SH-SY5Y (cell line): ENCODE measurements around the gene SHROOM4.

Source experiments
- GATA2 ChIP-seq: IDR thresholded peaks from 2 replicates; pipeline ENCODE4 v1.6.1; 2011; ENCODE audit warnings: mild to moderate bottlenecking, low read depth, low read length
- GATA3 ChIP-seq: IDR thresholded peaks from 2 replicates; pipeline ENCODE4 v1.6.1; 2011; ENCODE audit warnings: low read depth, mild to moderate bottlenecking, low read length, moderate library complexity

- TF ChIP-seq GATA3 (no peak), GATA2 (no peak)
These were observed 191.2 kb downstream of the SHROOM4 start for GRCh38 chrX:50622751-50623150.
